ENCODE measurements around the gene RIMS1. TPM values are rescaled to one million over a fixed set of nuclear protein-coding genes. Genes with fewer than 3 reads are reported as not detected.
"Not testable (repeated sequence)": the region's sequence is repeated elsewhere in the genome, so short reads cannot be mapped to it uniquely, and the experiment has no call there.

RIMS1 gene
- total RNA-seq, 1 donor from 2014 or later: not detected

DNA sequence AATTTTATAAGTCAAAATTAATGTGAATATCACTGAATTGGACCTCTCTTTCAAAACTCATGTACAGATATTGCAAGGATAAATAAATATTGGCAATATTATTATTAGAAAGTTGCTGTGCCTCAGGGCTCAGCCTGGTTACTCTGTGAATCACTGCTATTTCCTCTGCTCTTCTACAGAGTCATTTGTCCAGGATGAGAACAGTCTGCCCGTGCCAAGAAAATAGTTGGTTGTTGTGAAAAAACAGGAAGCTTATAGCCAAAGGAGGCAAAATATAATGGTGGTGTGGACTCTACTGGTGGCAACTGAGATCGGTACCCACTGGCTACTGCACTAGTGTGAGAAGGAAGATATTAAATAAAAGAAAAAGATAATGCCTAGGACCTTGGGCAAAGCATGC, 93.6 kb downstream of the RIMS1 start:
- no peak for ATAC-seq
- no peak for DNase-seq (ENCODE audit: low spot score)

DNA sequence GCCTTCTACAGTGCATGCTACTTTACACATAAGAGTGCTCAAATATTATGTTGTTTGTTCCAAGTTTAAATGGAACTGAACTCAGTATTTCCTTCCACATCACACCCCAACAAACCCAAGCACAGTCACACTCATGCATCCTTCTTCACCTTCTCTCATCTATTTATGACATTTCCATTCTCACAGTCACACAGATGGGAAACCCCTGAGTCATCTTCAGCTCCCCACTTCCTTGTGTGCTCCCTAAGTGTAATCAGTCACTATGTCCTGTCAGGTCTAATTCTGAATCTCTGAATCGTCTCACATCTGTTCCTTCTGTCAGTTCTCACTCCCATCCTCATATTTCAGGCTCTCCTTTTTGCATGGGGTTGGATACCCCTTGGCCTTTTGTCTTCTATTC, 96.0 kb downstream of the RIMS1 start:
- ATAC-seq (no peak), DNase-seq (ENCODE audit: low spot score) (no peak)

DNA sequence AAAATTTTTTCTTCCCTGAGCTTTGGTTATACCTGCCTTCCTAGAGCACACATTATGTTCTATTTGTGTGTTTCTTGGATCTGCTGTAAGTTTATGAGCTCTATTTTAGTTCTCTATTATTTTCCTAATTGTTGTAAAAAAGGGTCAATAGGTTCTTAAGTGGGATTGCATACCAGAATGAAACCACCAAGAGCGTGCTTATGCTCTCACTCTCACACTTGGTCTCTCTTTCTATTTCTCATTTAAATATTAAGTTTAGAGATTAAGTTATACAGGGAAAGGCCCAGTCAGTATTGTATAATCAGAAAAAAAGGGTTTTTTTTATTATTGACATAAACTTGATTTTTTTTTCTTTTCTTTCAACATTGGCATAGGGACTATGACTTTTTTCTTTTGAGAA, 96.8 kb downstream of the RIMS1 start:
- DNase-seq (ENCODE audit: low spot score) (no peak), ATAC-seq (no peak)

DNA sequence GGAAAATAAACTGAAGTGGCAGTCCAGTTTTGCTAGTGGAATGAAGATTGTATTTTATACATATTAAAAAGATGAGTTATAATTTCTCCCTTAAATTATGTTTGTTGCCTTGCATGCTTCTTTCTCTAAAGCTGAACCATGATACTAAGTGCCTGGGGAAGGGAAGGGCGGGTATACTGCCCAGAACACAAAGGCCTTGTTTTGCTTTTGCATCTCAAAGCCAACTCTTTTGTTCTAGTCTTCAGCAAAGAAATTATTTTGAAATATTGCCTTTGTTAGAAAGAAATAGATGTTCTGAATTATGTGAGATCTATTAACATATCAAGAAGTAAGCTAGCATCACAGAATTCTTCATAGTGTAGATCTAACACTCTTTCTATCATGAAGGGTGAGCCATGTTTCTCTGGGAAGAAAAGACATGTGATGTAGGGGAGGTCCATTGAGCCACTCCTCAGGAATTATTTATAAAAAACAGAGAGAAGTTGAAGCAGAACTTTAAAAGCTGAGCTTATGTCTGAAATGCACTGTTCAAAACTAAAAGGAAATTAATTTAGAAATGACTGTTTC, 108.4 kb downstream of the RIMS1 start:
- ATAC-seq: no peak
- no peak for DNase-seq (ENCODE audit: low spot score)

DNA sequence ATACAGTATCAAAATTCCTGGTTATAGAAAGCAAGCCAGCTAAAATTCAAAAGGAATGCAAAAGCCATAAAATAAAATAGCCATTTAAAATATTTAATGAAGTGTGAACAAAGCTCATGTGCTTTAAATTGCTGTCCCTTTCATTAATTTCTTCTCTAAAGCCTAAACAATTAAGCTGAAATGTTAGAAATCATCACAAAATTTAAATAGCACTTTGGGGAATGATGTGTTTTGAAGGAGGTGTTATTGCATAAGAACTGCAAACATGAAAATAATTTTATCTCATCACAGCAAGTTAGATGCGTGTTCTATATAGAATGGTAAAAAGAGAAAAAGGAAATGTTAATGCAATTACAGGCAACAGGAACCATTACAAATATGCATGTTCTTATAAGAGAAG, 111.0 kb downstream of the RIMS1 start:
- ATAC-seq: no peak
- DNase-seq (ENCODE audit: low spot score): no peak

DNA sequence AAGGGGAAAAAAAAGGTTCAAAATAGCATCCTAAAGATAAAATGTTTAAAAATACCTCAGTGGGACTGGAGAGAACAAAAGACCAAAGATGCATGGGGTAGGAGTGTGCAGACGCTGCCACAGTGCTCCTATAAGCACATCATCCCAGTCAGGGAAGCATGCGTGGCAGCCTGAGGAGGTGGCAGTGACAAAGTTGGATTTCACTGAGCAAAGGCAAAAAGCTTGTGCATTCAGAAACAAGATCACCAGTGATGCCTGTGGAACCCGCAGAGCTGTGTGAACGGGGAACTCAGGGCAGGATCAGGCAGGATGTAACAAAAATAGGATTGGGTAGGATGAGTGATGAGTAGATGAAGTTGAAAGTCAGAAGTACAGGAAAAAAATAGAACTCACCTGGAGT, 116.1 kb downstream of the RIMS1 start:
- DNase-seq (ENCODE audit: low spot score): no peak

DNA sequence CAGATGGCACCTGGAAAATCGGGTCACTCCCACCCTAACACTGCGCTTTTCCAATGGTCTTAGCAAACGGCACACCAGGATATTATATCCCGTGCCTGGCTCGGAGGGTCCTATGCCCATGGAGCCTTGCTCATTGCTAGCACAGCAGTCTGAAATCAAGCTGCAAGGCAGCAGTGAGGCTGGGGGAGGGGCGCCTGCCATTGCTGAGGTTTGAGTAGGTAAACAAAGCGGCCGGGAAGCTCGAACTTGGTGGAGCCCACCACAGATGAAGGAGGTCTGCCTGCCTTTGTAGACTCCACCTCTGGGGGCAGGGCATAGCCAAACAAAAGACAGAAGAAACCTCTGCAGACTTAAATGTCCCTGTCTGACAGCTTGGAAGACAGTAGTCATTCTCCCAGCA, 120.2 kb downstream of the RIMS1 start:
- ATAC-seq; DNase-seq (ENCODE audit: low spot score): not testable (repeated sequence)

More for the DNA sequence above, 116.1 kb downstream of the RIMS1 start:
- ATAC-seq: no peak

DNA sequence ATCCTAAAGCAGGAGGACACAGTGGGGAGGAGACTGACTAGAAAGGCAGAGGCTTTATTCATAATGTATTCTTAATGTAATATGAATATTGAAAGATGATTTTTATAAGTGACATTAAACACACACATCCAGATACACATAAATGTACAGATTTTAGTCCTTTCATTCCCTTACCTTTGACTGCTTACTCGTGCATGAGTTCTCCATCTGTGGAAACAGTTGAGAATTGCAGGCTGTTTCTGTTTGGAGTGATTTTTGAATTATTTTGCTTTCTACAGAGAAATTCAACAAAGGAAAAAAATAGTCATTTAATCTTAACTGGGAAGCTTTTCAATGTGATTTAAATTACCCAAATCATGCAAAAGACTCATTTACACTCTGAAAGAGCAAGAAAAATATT, 136.5 kb downstream of the RIMS1 start:
- no peak for DNase-seq (ENCODE audit: low spot score)
- no peak for ATAC-seq

DNA sequence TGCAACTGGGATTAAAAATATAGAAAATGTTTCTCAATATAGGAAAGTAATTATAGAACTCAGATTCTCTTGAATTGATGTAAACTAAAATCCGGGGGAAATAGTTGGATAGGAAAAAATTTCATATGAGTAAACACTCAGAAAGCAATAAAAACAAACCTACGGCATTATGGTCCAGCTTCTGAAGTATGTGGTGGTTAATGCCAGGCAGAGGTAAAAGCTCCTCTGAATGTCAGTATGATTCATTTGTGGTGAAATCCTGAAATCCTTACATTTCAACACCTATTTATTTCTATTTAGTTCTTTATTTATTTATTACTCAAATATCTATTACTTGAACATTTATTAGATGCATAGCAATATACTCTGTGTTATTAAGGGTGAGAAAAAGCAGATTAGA, 145.1 kb downstream of the RIMS1 start:
- ATAC-seq: no peak
- DNase-seq (ENCODE audit: low spot score): no peak

DNA sequence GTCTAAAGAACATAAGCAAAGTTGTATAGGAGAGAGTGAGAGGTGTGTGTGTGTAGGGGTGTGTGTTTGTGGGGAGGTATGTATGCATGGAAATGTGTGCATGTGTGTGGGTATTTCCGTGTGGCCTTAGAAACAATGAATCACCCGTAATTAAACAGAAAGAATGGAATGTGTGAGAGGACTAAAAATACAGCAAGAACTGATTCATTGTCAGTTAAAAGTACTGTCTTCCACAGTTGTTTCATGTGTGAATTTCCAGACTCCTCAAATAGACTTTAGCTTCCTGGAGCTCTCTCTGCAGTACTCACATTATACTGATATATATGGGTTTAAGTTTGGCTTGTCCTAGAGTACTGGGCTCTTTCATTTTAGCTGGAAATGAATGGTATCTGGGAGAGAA, 145.7 kb downstream of the RIMS1 start:
- ATAC-seq: no peak
- no peak for DNase-seq (ENCODE audit: low spot score)

DNA sequence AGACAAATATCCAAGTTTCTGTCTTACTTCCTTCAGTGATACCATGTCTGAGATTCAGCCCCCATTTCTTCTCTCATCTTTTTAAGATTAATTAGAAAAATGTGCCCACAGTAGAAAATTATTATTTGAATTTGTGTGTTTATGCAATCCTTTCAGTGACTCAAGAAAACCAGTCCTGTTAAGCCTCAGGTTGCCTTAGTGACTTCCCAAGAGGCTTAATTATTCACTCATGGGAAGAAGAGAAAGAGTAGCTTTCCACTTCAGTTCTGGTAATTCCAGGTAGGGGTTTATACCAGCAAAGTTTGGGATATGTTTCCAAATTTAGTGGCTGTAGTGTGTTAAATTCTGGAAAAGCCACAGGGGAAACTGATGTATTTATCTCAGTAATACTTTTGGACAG, 149.1 kb downstream of the RIMS1 start:
- DNase-seq (ENCODE audit: low spot score): no peak

DNA sequence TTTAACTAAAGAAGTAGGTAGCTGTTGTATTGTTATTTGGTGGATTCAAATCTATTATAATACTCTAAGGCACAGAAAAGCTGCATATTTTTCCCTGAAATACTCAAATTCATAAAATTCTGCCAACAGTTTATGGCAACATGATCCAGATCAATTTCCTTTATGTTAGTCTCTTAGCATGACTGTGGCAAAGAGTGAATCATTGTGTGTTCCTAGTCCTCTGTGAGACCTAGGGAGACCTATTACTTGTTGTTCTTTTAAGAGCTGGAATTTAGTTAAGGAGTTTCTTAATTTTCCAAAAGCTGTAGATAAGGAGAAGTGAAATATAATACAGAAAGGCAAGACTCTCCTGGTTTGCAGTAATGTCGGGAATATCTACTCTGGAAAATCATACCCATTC, 149.6 kb downstream of the RIMS1 start:
- no peak for DNase-seq (ENCODE audit: low spot score)
- no peak for ATAC-seq

More for the DNA sequence above, 149.1 kb downstream of the RIMS1 start:
- no peak for ATAC-seq

DNA sequence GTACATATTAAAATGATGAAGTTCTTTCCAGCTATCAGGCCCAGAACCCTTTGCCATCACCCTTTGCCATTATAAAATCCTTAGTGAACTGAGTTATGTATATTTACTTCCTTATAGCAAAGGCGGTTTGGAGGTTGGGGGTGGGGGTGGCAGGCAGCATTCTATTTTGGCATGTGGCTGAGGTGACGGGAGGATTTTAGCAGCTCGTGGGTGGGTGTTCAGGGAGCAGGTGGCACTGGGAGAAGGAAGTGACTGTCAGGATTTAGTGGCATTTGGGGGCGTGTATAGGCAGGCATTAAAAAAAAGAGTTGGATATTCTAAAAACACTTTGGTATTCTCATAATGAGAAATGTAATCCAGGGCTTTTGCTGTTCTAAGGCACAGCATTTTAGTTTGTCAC, 150.7 kb downstream of the RIMS1 start:
- ATAC-seq (no peak), DNase-seq (ENCODE audit: low spot score) (no peak)

DNA sequence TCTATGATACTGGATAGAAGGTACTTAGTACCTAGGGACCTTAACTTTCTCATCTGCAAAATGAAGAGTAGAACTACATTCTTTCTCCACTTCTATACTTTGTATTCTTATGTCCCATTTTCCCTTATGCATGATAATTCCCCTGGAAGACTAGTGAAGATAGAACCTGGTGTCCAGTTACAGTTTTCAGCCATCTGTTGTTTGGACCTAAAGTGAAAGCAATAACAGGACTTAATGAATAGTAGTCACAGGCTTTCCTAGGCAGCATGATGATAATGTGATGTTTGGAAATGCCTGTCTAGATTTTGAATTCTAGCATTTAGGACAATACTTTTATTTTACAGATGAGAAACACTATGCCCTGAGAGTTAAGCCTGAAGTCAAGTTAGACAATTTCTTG, 153.8 kb downstream of the RIMS1 start:
- ATAC-seq (no peak), DNase-seq (ENCODE audit: low spot score) (no peak)

DNA sequence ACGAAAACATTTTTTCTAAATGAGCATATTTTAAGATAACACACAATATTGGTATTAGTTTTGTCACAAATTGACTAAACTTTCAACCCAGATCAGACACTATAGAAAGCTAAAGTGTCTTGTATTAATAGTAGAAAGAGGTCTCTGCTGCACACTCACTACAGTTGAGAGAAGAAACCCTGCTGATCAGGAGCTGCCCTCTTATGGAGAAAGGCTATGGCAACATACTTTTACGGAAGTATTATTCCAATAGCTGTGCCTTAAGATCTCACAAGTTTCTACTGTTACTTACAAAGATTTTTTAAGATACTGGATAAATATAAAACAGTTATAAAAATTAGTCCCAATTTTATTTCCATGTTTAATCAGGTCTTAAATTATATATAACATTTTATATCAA, 155.7 kb downstream of the RIMS1 start:
- ATAC-seq (no peak), DNase-seq (ENCODE audit: low spot score) (no peak)

DNA sequence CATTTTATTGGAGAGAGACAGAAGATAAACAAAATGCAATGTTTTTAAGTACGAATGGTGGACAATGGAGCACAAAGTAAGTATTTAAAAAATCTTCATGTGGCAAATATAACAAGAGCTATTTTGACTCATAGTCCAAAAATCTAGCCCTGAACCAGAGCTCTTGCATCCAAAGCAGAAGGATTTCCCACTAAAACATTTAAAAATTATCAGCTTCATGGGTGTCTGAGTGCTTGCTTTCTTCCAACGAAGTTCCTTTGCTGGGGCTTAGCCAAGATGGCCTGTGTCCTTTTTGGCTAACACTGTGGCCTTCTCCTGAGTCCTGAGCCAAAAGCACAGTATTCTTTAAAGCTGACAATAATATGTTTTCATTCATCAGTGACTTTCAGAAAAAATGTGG, 161.7 kb downstream of the RIMS1 start:
- no peak for DNase-seq (ENCODE audit: low spot score)
- no peak for ATAC-seq

DNA sequence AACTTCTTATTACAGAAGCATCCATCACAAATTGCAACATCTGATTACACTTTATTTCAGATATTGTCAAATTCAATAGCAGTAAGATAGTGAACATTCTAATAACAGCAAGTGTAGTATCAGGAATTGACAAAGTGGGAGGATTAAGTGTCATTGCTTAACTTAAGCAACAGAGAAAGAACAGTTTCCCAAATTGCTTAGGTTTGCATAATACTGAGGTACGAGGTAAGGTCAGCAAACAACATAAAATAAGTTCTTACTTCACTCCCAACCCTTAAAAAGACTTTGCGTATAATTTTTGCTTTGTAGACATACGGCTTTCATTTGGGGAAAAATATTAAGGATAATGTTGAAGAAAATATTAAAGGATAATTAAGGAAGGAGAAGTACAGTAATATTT, 163.0 kb downstream of the RIMS1 start:
- ATAC-seq: no peak

DNA sequence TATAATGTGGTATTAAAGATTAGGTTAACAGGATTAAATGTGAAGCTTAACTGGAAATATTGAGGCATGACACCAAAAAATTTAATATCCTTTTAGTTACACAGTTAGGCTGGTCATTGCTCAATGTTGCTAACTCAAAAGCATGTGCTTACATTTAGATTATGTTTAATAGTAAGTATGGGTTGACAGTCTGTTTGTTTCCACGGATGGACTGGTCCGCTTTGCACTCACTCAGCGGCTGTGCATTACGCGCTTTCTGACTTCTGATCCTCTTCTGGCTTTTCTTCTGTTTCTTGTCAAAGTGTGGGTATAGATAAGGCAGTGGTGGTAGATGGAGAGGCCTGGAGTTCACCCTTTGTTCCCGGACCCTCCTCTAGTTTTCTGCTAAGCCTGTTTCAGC, 174.9 kb downstream of the RIMS1 start:
- no peak for DNase-seq (ENCODE audit: low spot score)
- no peak for ATAC-seq

More for the DNA sequence above, 163.0 kb downstream of the RIMS1 start:
- no peak for DNase-seq (ENCODE audit: low spot score)

DNA sequence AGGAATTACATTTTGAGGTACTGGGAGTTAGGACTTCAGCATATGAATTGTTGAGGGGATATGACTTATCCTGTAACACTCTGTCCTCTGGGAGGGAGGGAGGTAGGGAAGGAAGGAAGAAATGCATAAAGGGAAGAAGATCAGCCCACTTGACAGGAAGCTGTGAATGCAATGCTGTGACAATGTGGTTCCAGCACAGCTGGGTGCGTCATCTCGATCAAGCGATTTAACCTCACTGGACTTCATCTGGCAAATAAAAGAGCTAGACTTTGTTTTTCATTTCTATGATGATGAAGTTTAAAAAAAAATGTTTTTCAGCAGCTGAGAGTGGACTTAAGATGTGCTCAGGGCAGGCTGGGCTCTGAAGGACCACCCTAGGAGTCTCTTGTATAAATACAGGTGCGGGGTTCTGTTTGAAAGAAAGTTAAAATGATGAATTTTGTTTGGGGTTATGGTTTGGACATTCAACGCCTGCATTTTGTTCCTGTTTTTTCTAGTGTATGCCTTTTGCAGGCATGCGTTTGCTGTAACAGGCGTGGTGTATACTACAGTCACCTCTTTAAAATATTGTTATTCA, 178.1 kb downstream of the RIMS1 start:
- no peak for DNase-seq (ENCODE audit: low spot score)

DNA sequence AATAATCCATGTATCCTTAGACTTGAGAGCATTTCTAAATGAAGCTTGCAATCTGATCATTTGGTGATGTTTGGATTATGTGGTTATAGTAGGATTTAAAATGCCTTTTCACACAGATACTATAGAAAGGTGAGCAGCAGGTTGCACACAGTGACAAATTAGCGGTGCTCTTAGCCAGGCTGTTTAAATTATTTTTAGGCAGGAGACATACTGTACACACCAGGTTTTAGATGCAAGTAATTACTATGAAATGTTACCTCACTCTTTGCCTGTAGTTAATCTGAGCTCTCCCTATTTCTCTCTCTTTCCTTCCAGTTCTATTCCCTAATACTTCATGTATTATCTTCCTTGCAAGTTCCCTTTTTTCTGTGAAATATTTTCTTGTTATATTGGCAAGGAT, 191.7 kb downstream of the RIMS1 start:
- no peak for ATAC-seq
- DNase-seq (ENCODE audit: low spot score): no peak

More for the DNA sequence above, 178.1 kb downstream of the RIMS1 start:
- ATAC-seq: no peak

DNA sequence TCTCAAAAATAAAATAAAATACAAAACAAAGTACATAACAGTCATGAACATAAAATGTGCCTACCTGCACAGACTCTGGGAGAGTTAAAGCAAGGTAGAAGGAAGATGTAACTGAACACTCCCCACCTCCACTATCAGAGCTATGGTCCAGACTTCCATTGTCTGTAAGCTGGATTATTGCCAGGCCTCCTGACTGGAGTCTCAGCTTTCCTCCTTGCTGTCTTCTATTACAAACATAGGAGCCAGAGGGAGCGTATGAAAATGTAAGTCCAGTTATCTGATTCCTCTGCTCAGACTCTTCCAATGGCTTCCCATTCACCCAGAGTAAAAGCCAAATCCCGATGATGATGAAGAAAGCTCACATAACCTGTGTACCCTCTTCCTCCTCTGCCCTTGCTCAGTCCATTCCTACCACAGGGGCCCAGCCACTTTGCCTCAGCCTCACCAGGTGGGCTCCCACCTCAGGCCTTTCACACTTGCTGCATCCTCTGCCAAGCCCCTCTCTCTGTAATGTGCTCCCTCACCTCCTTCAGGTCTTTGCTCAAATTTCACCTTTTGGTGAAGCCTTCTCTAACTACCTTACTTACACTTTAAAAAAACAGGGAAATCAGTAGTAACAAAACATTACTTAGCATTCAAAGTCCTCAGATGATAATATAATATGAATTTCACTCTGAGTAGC, 194.1 kb downstream of the RIMS1 start:
- DNase-seq (ENCODE audit: low spot score) (no peak), ATAC-seq (no peak)

DNA sequence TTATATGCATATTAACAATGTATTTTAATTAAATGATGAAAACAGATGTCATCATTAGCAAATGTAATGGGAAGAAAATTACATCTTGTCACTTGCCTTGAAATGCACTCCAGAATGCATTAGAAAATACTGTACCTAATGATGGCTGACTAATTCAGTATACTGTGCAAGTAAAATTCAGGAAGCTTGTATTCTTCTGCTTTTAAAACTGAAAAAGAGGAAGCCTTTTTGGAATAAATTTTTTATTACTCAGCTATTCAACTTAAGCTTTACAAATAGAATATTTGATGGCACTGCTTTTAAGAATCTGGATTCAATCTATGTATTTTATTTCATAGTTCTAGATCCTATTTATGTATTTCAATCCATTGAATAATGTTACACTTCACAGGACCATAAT, 195.5 kb downstream of the RIMS1 start:
- no peak for ATAC-seq

DNA sequence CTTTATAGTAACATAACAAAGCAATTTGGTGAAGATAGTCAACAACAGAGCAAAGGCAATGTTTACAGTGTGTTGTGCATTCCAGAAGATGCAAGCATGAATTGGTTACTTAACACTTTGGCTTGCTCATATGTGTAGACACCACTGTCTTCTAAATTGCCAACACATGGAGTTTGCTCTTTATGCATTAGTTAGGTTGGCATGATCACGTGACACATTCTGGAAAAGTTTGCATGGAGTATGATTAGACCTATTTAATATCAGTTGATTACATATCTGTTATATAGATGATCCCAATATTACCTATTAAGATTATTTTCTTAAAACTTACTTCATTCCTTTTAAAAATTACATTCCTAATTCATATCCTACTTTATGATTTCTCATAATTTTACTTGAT, 197.6 kb downstream of the RIMS1 start:
- DNase-seq (ENCODE audit: low spot score): no peak
- no peak for ATAC-seq

More for the DNA sequence above, 195.5 kb downstream of the RIMS1 start:
- no peak for DNase-seq (ENCODE audit: low spot score)
